IMR-90 (cell line): ENCODE data around the gene TMEM120A. TPM values are rescaled to one million over a fixed set of nuclear protein-coding genes. Genes with fewer than 3 reads are reported as not detected.

Experiments used
- ATAC-seq: fragments of 200-7000 bp; cut with Tn5 transposase; 2 replicates; pipeline ENCODE4 v1.9.1; 2020; ENCODE audit warnings: low read depth, mild to moderate bottlenecking, moderate library complexity
- BruUV-seq: library from RNA; stranded (reverse); fragments of 400-500 nt; replicated peaks from 2 replicates; lab custom pipeline; 2021; lab: Mats Ljungman, UMichigan
- CTCF ChIA-PET: fragments of 300-600 bp; formaldehyde crosslinking; extraction: SDS; loops from one replicate; lab custom pipeline; 2021; ENCODE audit warnings: antibody characterized with exemption; lab: Yijun Ruan, JAX
- POLR2A ChIA-PET: fragments of 300-600 bp; sonication (Branson Sonifier 250); formaldehyde crosslinking; loops from one replicate; lab custom pipeline; 2022; ENCODE audit warnings: antibody characterized with exemption; ENCODE audit not compliant: unreplicated experiment; lab: Charles Lee
- DNase-seq: peaks from one replicate; pipeline ENCODE4 v3.0.0; 2013
- H2AFZ ChIP-seq: replicated peaks from 2 replicates; pipeline ENCODE3; 2013; ENCODE audit warnings: low read length, mild to moderate bottlenecking; ENCODE audit not compliant: poor library complexity
- H2AK5ac ChIP-seq: 2 replicates; pipeline ENCODE4 v1.6.1; 2013; ENCODE audit warnings: low read depth, low read length, inconsistent platforms
- H2AK9ac ChIP-seq: replicated peaks from 2 replicates; pipeline ENCODE3; 2013; ENCODE audit warnings: mild to moderate bottlenecking, low read depth, low read length, moderate library complexity; ENCODE audit not compliant: poor library complexity
- H2BK120ac ChIP-seq: 2 replicates; pipeline ENCODE4 v1.6.1; 2013; ENCODE audit warnings: low read depth, low read length, inconsistent platforms
- H2BK15ac ChIP-seq: 3 replicates; pipeline ENCODE4 v1.6.1; 2013; ENCODE audit warnings: low read depth, low read length, inconsistent platforms
- H2BK20ac ChIP-seq: 2 replicates; pipeline ENCODE4 v1.6.1; 2013; ENCODE audit warnings: low read depth, mild to moderate bottlenecking, inconsistent platforms, low read length, moderate library complexity
- H2BK5ac ChIP-seq: 2 replicates; pipeline ENCODE4 v1.6.1; 2013; ENCODE audit warnings: mild to moderate bottlenecking, low read depth, low read length, inconsistent platforms; ENCODE audit not compliant: poor library complexity, severe bottlenecking
- H3K14ac ChIP-seq: replicated peaks from 2 replicates; pipeline ENCODE4 v1.6.1; 2013; ENCODE audit warnings: low read depth, low read length, inconsistent platforms
- H3K18ac ChIP-seq: 2 replicates; pipeline ENCODE4 v1.6.1; 2013; ENCODE audit warnings: low read depth, low read length, control low read depth
- H3K23ac ChIP-seq: 2 replicates; pipeline ENCODE4 v1.6.1; 2013; ENCODE audit warnings: low read depth, low read length, inconsistent platforms
- H3K27ac ChIP-seq: 2 replicates; pipeline ENCODE4 v1.5.1; 2013; ENCODE audit warnings: mild to moderate bottlenecking, control low read depth, low read length; ENCODE audit not compliant: insufficient read depth
- H3K27me3 ChIP-seq: 2 replicates; pipeline ENCODE4 v1.6.1; 2013; ENCODE audit warnings: low read length; ENCODE audit not compliant: control insufficient read depth, insufficient read depth
- H3K36me3 ChIP-seq: 2 replicates; pipeline ENCODE4 v1.6.1; 2013; ENCODE audit warnings: low read length, mixed read lengths; ENCODE audit not compliant: control insufficient read depth, insufficient read depth
- H3K4ac ChIP-seq: 2 replicates; pipeline ENCODE4 v1.6.1; 2013; ENCODE audit warnings: low read depth, low read length, inconsistent platforms
- H3K4me1 ChIP-seq: 2 replicates; pipeline ENCODE4 v1.6.1; 2013; ENCODE audit warnings: low read length, mixed read lengths; ENCODE audit not compliant: control insufficient read depth, insufficient read depth
- H3K4me2 ChIP-seq: 2 replicates; pipeline ENCODE4 v1.6.1; 2013; ENCODE audit warnings: low read depth, mild to moderate bottlenecking, control low read depth, low read length, moderate library complexity
- H3K4me3 ChIP-seq: 2 replicates; pipeline ENCODE4 v1.5.1; 2013; ENCODE audit warnings: low read depth, mild to moderate bottlenecking, control low read depth, low read length, moderate library complexity; ENCODE audit not compliant: insufficient read depth
- H3K56ac ChIP-seq: 2 replicates; pipeline ENCODE4 v1.6.1; 2013; ENCODE audit warnings: low read length, inconsistent platforms; ENCODE audit not compliant: insufficient read depth; ENCODE audit errors: extremely low read depth
- H3K79me1 ChIP-seq, 2 experiments: 2 replicates each; pipeline ENCODE4 v1.6.1; 2013; ENCODE audit warnings: low read length in 2 of 2, inconsistent platforms in 1 of 2, low read depth in 1 of 2
- H3K9ac ChIP-seq: 2 replicates; pipeline ENCODE4 v1.6.1; 2013; ENCODE audit warnings: low read depth, low read length, control low read depth
- H3K9me1 ChIP-seq: 2 replicates; pipeline ENCODE4 v1.6.1; 2013; ENCODE audit warnings: low read length, inconsistent platforms; ENCODE audit not compliant: insufficient read depth
- H3K9me3 ChIP-seq: 2 replicates; pipeline ENCODE4 v1.6.1; 2013; ENCODE audit warnings: low read length; ENCODE audit not compliant: control insufficient read depth, insufficient read depth
- H4K20me1 ChIP-seq: 2 replicates; pipeline ENCODE4 v1.6.1; 2013; ENCODE audit warnings: low read length, inconsistent platforms; ENCODE audit not compliant: insufficient read depth
- H4K5ac ChIP-seq: 2 replicates; pipeline ENCODE4 v1.6.1; 2013; ENCODE audit warnings: mild to moderate bottlenecking, low read depth, low read length, control low read depth
- H4K8ac ChIP-seq, 2 experiments: 2 replicates each; pipeline ENCODE4 v1.6.1; 2013; ENCODE audit warnings: low read depth in 2 of 2, low read length in 2 of 2, control low read depth in 1 of 2, inconsistent platforms in 1 of 2
- H4K91ac ChIP-seq: 2 replicates; pipeline ENCODE4 v1.6.1; 2013; ENCODE audit warnings: low read depth, low read length, inconsistent platforms; ENCODE audit not compliant: insufficient read depth
- BHLHE40 ChIP-seq: fragments of 150-350 bp; IDR thresholded peaks from 2 replicates; pipeline ENCODE4 v1.6.1; 2016; ENCODE audit warnings: mild to moderate bottlenecking, low read depth, low read length
- CEBPB ChIP-seq: IDR thresholded peaks from 2 replicates; pipeline ENCODE4 v1.6.1; 2012; ENCODE audit warnings: low read depth, low read length, improper control_type of control experiment
- CHD1 ChIP-seq: IDR thresholded peaks from 2 replicates; pipeline ENCODE4 v1.6.1; 2012; ENCODE audit warnings: low read depth, low read length, improper control_type of control experiment
- CTCF ChIP-seq: conservative IDR thresholded peaks from 2 replicates; pipeline ENCODE4 v1.5.1; 2012; ENCODE audit warnings: mild to moderate bottlenecking, low read depth, low read length, improper control_type of control experiment
- ELK1 ChIP-seq: fragments of 150-350 bp; IDR thresholded peaks from 2 replicates; pipeline ENCODE4 v1.6.1; 2016; ENCODE audit warnings: low read depth, mild to moderate bottlenecking, low read length, moderate library complexity, borderline replicate concordance
- FOS ChIP-seq: fragments of 150-350 bp; IDR thresholded peaks from 2 replicates; pipeline ENCODE4 v1.6.1; 2016; ENCODE audit warnings: low read depth, low read length
- MAFK ChIP-seq: IDR thresholded peaks from 2 replicates; pipeline ENCODE4 v1.6.1; 2012; ENCODE audit warnings: low read depth, low read length, improper control_type of control experiment
- MAZ ChIP-seq: IDR thresholded peaks from 2 replicates; pipeline ENCODE4 v1.6.1; 2012; ENCODE audit warnings: low read depth, mild to moderate bottlenecking, low read length, improper control_type of control experiment, moderate library complexity, borderline replicate concordance
- MXI1 ChIP-seq: IDR thresholded peaks from 2 replicates; pipeline ENCODE4 v1.6.1; 2012; ENCODE audit warnings: low read depth, mild to moderate bottlenecking, low read length, moderate library complexity, borderline replicate concordance
- NFE2L2 ChIP-seq: fragments of 150-350 bp; IDR thresholded peaks from 2 replicates; pipeline ENCODE4 v1.6.1; 2016; ENCODE audit warnings: low read depth, mild to moderate bottlenecking, low read length
- POLR2A ChIP-seq: IDR thresholded peaks from 2 replicates; pipeline ENCODE4 v1.6.1; 2012; ENCODE audit warnings: mild to moderate bottlenecking, low read depth, low read length
- RAD21 ChIP-seq: IDR thresholded peaks from 2 replicates; pipeline ENCODE4 v1.6.1; 2012; ENCODE audit warnings: low read length, improper control_type of control experiment
- RCOR1 ChIP-seq: IDR thresholded peaks from 2 replicates; pipeline ENCODE4 v1.6.1; 2012; ENCODE audit warnings: mild to moderate bottlenecking, low read length, improper control_type of control experiment; ENCODE audit not compliant: insufficient replicate concordance
- RFX5 ChIP-seq: IDR thresholded peaks from 2 replicates; pipeline ENCODE4 v1.8.0; 2012; ENCODE audit warnings: low read depth, mild to moderate bottlenecking, low read length, moderate library complexity
- SMC3 ChIP-seq: fragments of 150-350 bp; IDR thresholded peaks from 2 replicates; pipeline ENCODE4 v1.6.1; 2016; ENCODE audit warnings: low read depth, mild to moderate bottlenecking, antibody characterized with exemption, low read length, moderate library complexity
- USF2 ChIP-seq: fragments of 150-350 bp; IDR thresholded peaks from 2 replicates; pipeline ENCODE4 v1.6.1; 2017; ENCODE audit warnings: mild to moderate bottlenecking, antibody characterized with exemption, low read length, low read depth
- WGBS, 2 experiments: methylation state at CpG; one replicate each; pipeline versions ENCODE4 v1.1.5 to v1.1.7; 2013; ENCODE audit warnings: missing lambda C conversion rate in 2 of 2; ENCODE audit not compliant: insufficient read length in 1 of 2; ENCODE audit errors: extremely low coverage in 2 of 2; 5-methylcytosine and 5-hydroxymethylcytosine counted together
- dilution Hi-C: fragments of 300-500 bp; cut with HindIII; formaldehyde crosslinking; loops from one replicate; pipeline ENCODE4 v1.14.3; 2018; ENCODE audit warnings: low sequenced_read_pairs; ENCODE audit not compliant: unreplicated experiment
- in situ Hi-C: fragments of 300-500 bp; cut with MboI; formaldehyde crosslinking; loops from 3 replicates; pipeline ENCODE4 v1.14.3; 2019; ENCODE audit warnings: low sequenced_read_pairs, inconsistent platforms, mixed read lengths
- intact Hi-C: fragments of 100-400 bp; cut with micrococcal nuclease; formaldehyde crosslinking; loops from 2 replicates; pipeline ENCODE4 v1.10.0; 2022
- polyA plus RNA-seq, 3 experiments: library from polyadenylated mRNA; depleted of rRNA; stranded (reverse); fragments of >200 nt; gene quantifications; 2 replicates each; pipeline ENCODE4 v1.2.3, GENCODE V29; 2012; ENCODE audit warnings: low replicate concordance in 1 of 3
- total RNA-seq: library from RNA; depleted of rRNA; stranded (reverse); fragments of >200 nt; gene quantifications from 2 replicates; pipeline ENCODE4 v1.2.3, GENCODE V29; 2012

TMEM120A gene
- total and polyA plus RNA-seq, 2 of the 4 experiments (the other 2 are of a cell fraction), result 32.1 to 39.3 TPM

GRCh38 chr7:75943864-75944263 lies 50.5 kb downstream of the TMEM120A start:
- BruUV-seq, result no TSS peak
- H2AFZ ChIP-seq, result no peak overlapping the region

More at GRCh38 chr7:75943864-75944263, 50.5 kb downstream of the TMEM120A start:
- DNase-seq (peak; percentile 65), ATAC-seq (no peak)
- Histone ChIP-seq H3K9ac (no peak overlapping the region), H3K4ac (no peak overlapping the region), H3K4me1 (peaks cover 4% of the 10 kb centered on the region; the same call in 1 of the 2 replicates), H2BK20ac (no peak overlapping the region), H4K20me1 (peaks cover 3% of the 10 kb centered on the region; the same call in 1 of the 2 replicates), H4K91ac (no peak overlapping the region), H2BK15ac (no peak overlapping the region), H4K5ac (no peak overlapping the region), H3K27ac (no peak overlapping the region), H4K8ac (no peak overlapping the region), H3K79me1 (peaks cover 8 to 57% of the 10 kb centered on the region in 2 experiments), H3K9me3 (peaks cover 2% of the 10 kb centered on the region; the same call in 1 of the 2 replicates), H3K18ac (no peak overlapping the region), H3K23ac (0 out of 2 replicates have a peak overlapping the region, but pooled peaks have one; percentile 16), H3K56ac (no peak overlapping the region), H3K27me3 (no peaks in the 10 kb centered on the region), H3K4me3 (no peak overlapping the region), H3K4me2 (no peak overlapping the region), H3K14ac (no peak overlapping the region), H2AK5ac (no peak overlapping the region), H3K9me1 (peaks cover 15% of the 10 kb centered on the region), H2BK120ac (no peak overlapping the region), H3K36me3 (peaks cover 4% of the 10 kb centered on the region; the same call in 1 of the 2 replicates), H2BK5ac (no peak overlapping the region), H2AK9ac (no peak overlapping the region)
- ChIA-PET POLR2A (no interaction called here), CTCF (no interaction called here)
- WGBS, 2 experiments, result no CpG with 5 or more reads among the region's 6 CpGs
- intact Hi-C loops, result no loop called here
- dilution Hi-C loops, result no loop called here
- TF ChIP-seq MAFK, result no peak
- TF ChIP-seq POLR2A, result no peak
- TF ChIP-seq FOS, result no peak
- no peak for TF ChIP-seq RCOR1
- no peak for TF ChIP-seq CEBPB
- no peak for TF ChIP-seq RAD21
- no peak for TF ChIP-seq USF2
- no peak for TF ChIP-seq SMC3
- TF ChIP-seq MAZ, result no peak
- TF ChIP-seq ELK1, result no peak
- TF ChIP-seq CTCF, result no peak
- TF ChIP-seq CHD1, result no peak
- TF ChIP-seq RFX5, result no peak
- TF ChIP-seq BHLHE40, result no peak
- no peak for TF ChIP-seq NFE2L2
- no peak for TF ChIP-seq MXI1
- in situ Hi-C loops, result no loop called here
